ENCODE data around the gene RBMS1. TPM values are rescaled to one million over a fixed set of nuclear protein-coding genes. Genes with fewer than 3 reads are reported as not detected.

Gene RBMS1
- total RNA-seq, 4 donors from 2014 or later, result 68.1 to 83.4 (median 72.5) TPM

DNA sequence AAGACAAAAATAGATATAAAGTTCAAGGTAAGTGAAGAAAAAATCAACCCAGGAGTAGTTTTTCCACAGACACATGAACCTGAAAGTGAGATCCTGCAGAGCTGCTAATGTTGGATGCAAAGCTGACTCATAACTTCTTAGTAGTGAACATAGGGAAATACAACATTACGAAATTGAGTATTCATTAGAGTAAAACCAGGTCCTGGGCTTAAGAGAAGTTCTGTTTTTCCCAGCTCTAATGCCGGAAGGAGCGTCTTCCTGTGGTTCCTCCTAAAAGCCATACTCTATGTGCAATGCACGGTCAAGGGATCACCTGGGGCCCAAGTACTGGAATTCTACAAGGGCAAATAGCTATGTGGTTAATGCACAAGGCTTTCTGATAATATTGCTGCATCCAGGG, 141.7 kb downstream of the RBMS1 start:
- H3K36me3 ChIP-seq, result peaks cover 0 to 15% (median 0%) of the 10 kb centered on the region in 3 donors
- H3K27ac ChIP-seq, result no peak overlapping the region
- H3K9me3 ChIP-seq, result no peaks in the 10 kb centered on the region
- DNase-seq (ENCODE audit: low spot score in 2 of 2), result no peak
- WGBS, 2 donors, result 86 to 87% methylated on average over 4 of the region's 4 CpGs
- H3K27me3 ChIP-seq, result no peaks in the 10 kb centered on the region
- H3K4me1 ChIP-seq, result peaks cover 0 to 87% (median 0%) of the 10 kb centered on the region in 4 donors
- H3K4me3 ChIP-seq, result no peak overlapping the region
- TF ChIP-seq, protein P1, sequence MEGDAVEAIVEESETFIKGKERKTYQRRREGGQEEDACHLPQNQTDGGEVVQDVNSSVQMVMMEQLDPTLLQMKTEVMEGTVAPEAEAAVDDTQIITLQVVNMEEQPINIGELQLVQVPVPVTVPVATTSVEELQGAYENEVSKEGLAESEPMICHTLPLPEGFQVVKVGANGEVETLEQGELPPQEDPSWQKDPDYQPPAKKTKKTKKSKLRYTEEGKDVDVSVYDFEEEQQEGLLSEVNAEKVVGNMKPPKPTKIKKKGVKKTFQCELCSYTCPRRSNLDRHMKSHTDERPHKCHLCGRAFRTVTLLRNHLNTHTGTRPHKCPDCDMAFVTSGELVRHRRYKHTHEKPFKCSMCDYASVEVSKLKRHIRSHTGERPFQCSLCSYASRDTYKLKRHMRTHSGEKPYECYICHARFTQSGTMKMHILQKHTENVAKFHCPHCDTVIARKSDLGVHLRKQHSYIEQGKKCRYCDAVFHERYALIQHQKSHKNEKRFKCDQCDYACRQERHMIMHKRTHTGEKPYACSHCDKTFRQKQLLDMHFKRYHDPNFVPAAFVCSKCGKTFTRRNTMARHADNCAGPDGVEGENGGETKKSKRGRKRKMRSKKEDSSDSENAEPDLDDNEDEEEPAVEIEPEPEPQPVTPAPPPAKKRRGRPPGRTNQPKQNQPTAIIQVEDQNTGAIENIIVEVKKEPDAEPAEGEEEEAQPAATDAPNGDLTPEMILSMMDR (IDR thresholded peaks at IDR 0.05), result no peak
- TF ChIP-seq EP300 (IDR thresholded peaks at IDR 0.05) (peak in 1 of 2 donors; percentile 36), POLR2A (IDR thresholded peaks at IDR 0.05) (no peak)

- no peak for DNase-seq (ENCODE audit: low spot score in 2 of 2)
- Histone ChIP-seq H3K27me3 (no peaks in the 10 kb centered on the region), H3K9me3 (no peaks in the 10 kb centered on the region), H3K36me3 (peaks cover 0 to 6% (median 0%) of the 10 kb centered on the region in 3 donors), H3K27ac (no peak overlapping the region), H3K4me3 (no peak overlapping the region), H3K4me1 (peaks cover 0 to 95% (median 3%) of the 10 kb centered on the region in 4 donors)
- no peak for TF ChIP-seq EP300 (IDR thresholded peaks at IDR 0.05)
- TF ChIP-seq, protein P1 (IDR thresholded peaks at IDR 0.05), result no peak
- TF ChIP-seq POLR2A (IDR thresholded peaks at IDR 0.05), result no peak
- 81 to 86% methylated on average over 2 of the region's 2 CpGs for WGBS, 2 donors
Observed at GRCh38 chr2:160349306-160349705, 144.3 kb downstream of the RBMS1 start.

DNA sequence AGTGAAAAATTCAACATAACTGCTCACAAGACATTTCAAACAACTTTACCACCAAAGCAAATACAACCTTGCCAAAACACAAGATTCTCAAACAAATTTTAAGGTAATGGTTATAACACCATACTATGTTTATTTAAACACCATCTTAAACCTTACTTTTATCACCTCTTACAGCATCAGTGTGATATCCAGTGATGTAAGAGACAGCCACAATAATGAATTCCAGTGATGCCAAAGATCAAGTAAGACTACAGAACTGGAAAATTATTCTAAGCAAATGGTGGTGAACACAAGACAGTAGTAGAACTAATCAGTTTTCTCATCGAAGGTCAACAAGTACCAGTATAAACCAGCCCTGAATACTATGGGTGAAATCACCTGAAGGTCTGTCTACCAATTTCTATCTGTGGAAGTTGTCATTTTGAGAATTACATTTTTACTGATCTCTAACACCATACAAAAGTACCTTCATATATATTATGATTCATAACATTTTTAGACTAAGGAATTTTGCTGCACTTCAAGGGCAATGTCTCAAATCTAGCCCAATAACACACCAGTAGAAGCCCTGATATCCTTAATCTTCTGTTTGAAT, 146.2 kb downstream of the RBMS1 start:
- TF ChIP-seq, protein P1 (IDR thresholded peaks at IDR 0.05), result no peak
- TF ChIP-seq POLR2A (IDR thresholded peaks at IDR 0.05) (no peak), EP300 (IDR thresholded peaks at IDR 0.05) (no peak)
- H3K4me1 ChIP-seq, result peaks cover 0 to 93% (median 3%) of the 10 kb centered on the region in 4 donors
- WGBS, 2 donors, result 85 to 91% methylated on average over 1 of the region's 1 CpG

GRCh38 chr2:160345071-160345764, 148.4 kb downstream of the RBMS1 start:
- H3K4me3 ChIP-seq, result no peak overlapping the region
- H3K27me3 ChIP-seq, result no peaks in the 10 kb centered on the region
- no peak for TF ChIP-seq POLR2A (IDR thresholded peaks at IDR 0.05)
- TF ChIP-seq, protein P1 (IDR thresholded peaks at IDR 0.05), result no peak
- TF ChIP-seq EP300 (IDR thresholded peaks at IDR 0.05), result no peak
- WGBS, 2 donors, result 84 to 89% methylated on average over 5 of the region's 5 CpGs
- H3K36me3 ChIP-seq, result peaks cover 0 to 6% (median 0%) of the 10 kb centered on the region in 3 donors
- H3K9me3 ChIP-seq, result no peaks in the 10 kb centered on the region
- H3K4me1 ChIP-seq, result peaks cover 0 to 72% (median 3%) of the 10 kb centered on the region in 4 donors
- no peak for DNase-seq (ENCODE audit: low spot score in 2 of 2)
- no peak overlapping the region for H3K27ac ChIP-seq

More for the DNA sequence above, 146.2 kb downstream of the RBMS1 start:
- no peak overlapping the region for H3K4me3 ChIP-seq
- H3K27me3 ChIP-seq, result no peaks in the 10 kb centered on the region
- no peaks in the 10 kb centered on the region for H3K9me3 ChIP-seq
- peaks cover 0 to 6% (median 0%) of the 10 kb centered on the region in 3 donors for H3K36me3 ChIP-seq
- no peak overlapping the region for H3K27ac ChIP-seq
- no peak for DNase-seq (ENCODE audit: low spot score in 2 of 2)

DNA sequence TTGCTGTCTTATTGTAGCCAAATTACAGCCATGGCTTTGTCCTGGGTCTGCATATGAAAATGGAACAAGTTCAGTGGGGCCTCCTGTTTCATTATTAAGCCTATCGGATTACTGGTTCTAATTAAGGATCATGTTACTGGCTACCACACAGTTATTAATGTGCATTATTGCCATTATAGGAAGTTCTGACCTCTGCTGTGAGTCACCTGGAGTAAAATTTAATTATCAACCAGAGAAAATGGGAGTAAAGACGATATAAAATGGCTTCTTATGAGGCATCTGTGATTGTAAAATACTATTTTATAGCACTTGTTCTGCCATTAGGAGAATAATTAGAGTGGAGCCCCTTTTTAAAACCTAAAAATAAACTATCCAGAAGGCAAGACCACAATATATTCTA, 150.2 kb downstream of the RBMS1 start:
- Histone ChIP-seq H3K36me3 (no peaks in the 10 kb centered on the region), H3K27me3 (no peaks in the 10 kb centered on the region), H3K4me3 (no peak overlapping the region), H3K4me1 (peaks cover 0 to 72% (median 7%) of the 10 kb centered on the region in 4 donors), H3K27ac (no peak overlapping the region), H3K9me3 (no peaks in the 10 kb centered on the region)
- no peak for DNase-seq (ENCODE audit: low spot score in 2 of 2)
- no peak for TF ChIP-seq EP300 (IDR thresholded peaks at IDR 0.05)
- no peak for TF ChIP-seq POLR2A (IDR thresholded peaks at IDR 0.05)
- TF ChIP-seq, protein P1 (IDR thresholded peaks at IDR 0.05), result no peak
- 61 to 69% methylated on average over 2 of the region's 2 CpGs for WGBS, 2 donors

Data from tibial nerve (tissue), 4 donors.